B cell (primary cell): ENCODE measurements around the gene FOXK1. TPM values are rescaled to one million over a fixed set of nuclear protein-coding genes. Genes with fewer than 3 reads are reported as not detected.

Experiments used
- ATAC-seq: fragments of 200-7000 bp; cut with Tn5 transposase; one replicate; pipeline ENCODE4 v1.10.0; 2021; ENCODE audit warnings: low read depth, mild to moderate bottlenecking, moderate number of reproducible peaks, moderate library complexity
- CTCF ChIA-PET: fragments of 350-600 bp; sonication (Branson Sonifier 250); formaldehyde crosslinking; loops from one replicate; lab custom pipeline; 2021; ENCODE audit warnings: antibody characterized with exemption, inconsistent platforms; lab: Charles Lee
- POLR2A ChIA-PET: fragments of 350-600 bp; sonication (Branson Sonifier 250); formaldehyde crosslinking; loops from one replicate; lab custom pipeline; 2021; ENCODE audit warnings: antibody characterized with exemption; lab: Charles Lee
- DNase-seq: peaks from one replicate; pipeline ENCODE4 v3.0.0; 2013
- H2AFZ ChIP-seq: 2 replicates; pipeline ENCODE4 v1.6.1; 2012; ENCODE audit warnings: mild to moderate bottlenecking, low read depth, low read length; ENCODE audit not compliant: insufficient read depth, poor library complexity, severe bottlenecking
- H3K27ac ChIP-seq, 2 donors: 1 replicate in 1 of 2; 2 replicates in 1 of 2; pipeline ENCODE4 v1.5.1; 2012 to 2013; ENCODE audit warnings: low read length in 2 of 2, mild to moderate bottlenecking in 2 of 2, moderate library complexity in 1 of 2
- H3K27me3 ChIP-seq, 4 experiments: fragments of 200-600 bp in 1 of 4; sonication (generic) in 1 of 4; replicated peaks in 1 of 4; 1 replicate in 2 of 4; 2 replicates in 2 of 4; pipeline versions ENCODE4 v1.6.1 to v1.7.0; 2013 to 2016; ENCODE audit warnings: low read length in 3 of 4, mild to moderate bottlenecking in 2 of 4, mixed read lengths in 1 of 4, moderate library complexity in 1 of 4; ENCODE audit not compliant: insufficient read depth in 4 of 4, control insufficient read depth in 3 of 4; ENCODE audit errors: control extremely low read depth in 1 of 4
- H3K36me3 ChIP-seq, 2 experiments: replicated peaks in 1 of 2; 1 replicate in 1 of 2; 2 replicates in 1 of 2; pipeline versions ENCODE4 v1.6.1 to v1.7.1; 2013; ENCODE audit warnings: low read length in 1 of 2; ENCODE audit not compliant: insufficient read depth in 2 of 2, control insufficient read depth in 1 of 2; ENCODE audit errors: control extremely low read depth in 1 of 2, extremely low read depth in 1 of 2
- H3K4me1 ChIP-seq, 2 donors: fragments of 200-600 bp in 1 of 2; sonication (generic) in 1 of 2; 1 replicate in 1 of 2; 2 replicates in 1 of 2; pipeline versions ENCODE4 v1.5.1 to v1.6.1; 2013 to 2017; ENCODE audit warnings: low read length in 2 of 2; ENCODE audit not compliant: control insufficient read depth in 2 of 2, insufficient read depth in 2 of 2
- H3K4me2 ChIP-seq: replicated peaks from 2 replicates; pipeline ENCODE3; 2012; ENCODE audit warnings: mild to moderate bottlenecking, low read depth, low read length; ENCODE audit not compliant: poor library complexity, severe bottlenecking
- H3K4me3 ChIP-seq, 5 experiments: fragments of 200-600 bp in 1 of 5; sonication (generic) in 1 of 5; 1 replicate in 3 of 5; 2 replicates in 2 of 5; pipeline versions ENCODE4 v1.5.1 to v1.7.0; 2011 to 2016; ENCODE audit warnings: low read length in 4 of 5, mild to moderate bottlenecking in 4 of 5, low read depth in 2 of 5, control low read depth in 1 of 5, moderate library complexity in 1 of 5; ENCODE audit not compliant: insufficient read depth in 1 of 5; ENCODE audit errors: control extremely low read depth in 1 of 5, extremely low read depth in 1 of 5
- H3K79me2 ChIP-seq: fragments of 200-600 bp; sonication (generic); one replicate; pipeline ENCODE4 v1.6.0; 2016; ENCODE audit warnings: low read length; ENCODE audit not compliant: control insufficient read depth, insufficient read depth
- H3K9ac ChIP-seq: fragments of 200-600 bp; sonication (generic); 2 replicates; pipeline ENCODE4 v1.6.1; 2017; ENCODE audit warnings: mild to moderate bottlenecking, low read length, moderate library complexity
- H3K9me3 ChIP-seq, 3 donors: one replicate each; pipeline versions ENCODE4 v1.6.1 to v1.7.1; 2013; ENCODE audit warnings: low read length in 2 of 3; ENCODE audit not compliant: control insufficient read depth in 2 of 3, insufficient read depth in 1 of 3; ENCODE audit errors: control extremely low read depth in 1 of 3
- H4K20me1 ChIP-seq: 2 replicates; pipeline ENCODE4 v1.6.0; 2012; ENCODE audit warnings: mild to moderate bottlenecking, low read length; ENCODE audit not compliant: insufficient read depth, control insufficient read depth, poor library complexity, severe bottlenecking
- H3K27ac Mint-ChIP-seq: one replicate; pipeline ENCODE4 v1.8.0; 2021; ENCODE audit warnings: mixed read lengths
- H3K27me3 Mint-ChIP-seq: one replicate; pipeline ENCODE4 v1.8.0; 2021; ENCODE audit warnings: mixed read lengths
- H3K4me1 Mint-ChIP-seq: one replicate; pipeline ENCODE4 v1.8.0; 2021; ENCODE audit warnings: mixed read lengths
- H3K4me3 Mint-ChIP-seq: one replicate; pipeline ENCODE4 v1.8.0; 2021; ENCODE audit warnings: mixed read lengths
- H3K9me3 Mint-ChIP-seq: one replicate; pipeline ENCODE4 v1.8.0; 2022; ENCODE audit warnings: mixed read lengths; ENCODE audit not compliant: insufficient read depth
- CTCF ChIP-seq: fragments of 200-600 bp; IDR thresholded peaks from one replicate; pipeline ENCODE4 v1.8.0; 2022; ENCODE audit warnings: antibody characterized with exemption, mild to moderate bottlenecking
- EZH2 ChIP-seq: IDR thresholded peaks from 2 replicates; pipeline ENCODE4 v1.6.1; 2012; ENCODE audit warnings: borderline replicate concordance, low read depth, mild to moderate bottlenecking, moderate library complexity, low read length; ENCODE audit not compliant: insufficient read depth, poor library complexity, severe bottlenecking
- WGBS: methylation state at CpG from one replicate; pipeline ENCODE4 v1.1.5; 2013; ENCODE audit warnings: missing lambda C conversion rate; ENCODE audit not compliant: insufficient coverage; 5-methylcytosine and 5-hydroxymethylcytosine counted together
- intact Hi-C: fragments of 100-400 bp; cut with micrococcal nuclease; formaldehyde crosslinking; loops from one replicate; pipeline ENCODE4 v1.10.0; 2022
- polyA plus RNA-seq: library from polyadenylated mRNA; depleted of rRNA; stranded (reverse); fragments of >200 nt; gene quantifications from 2 replicates; pipeline ENCODE4 v1.2.3, GENCODE V29; 2012
- total RNA-seq, 2 donors: library from RNA; stranded (reverse); fragments of 120-200 nt in 1 of 2; gene quantifications; 1 replicate in 1 of 2; 2 replicates in 1 of 2; pipeline versions ENCODE4 v1.2.3 to v1.2.4, GENCODE V29; 2013 to 2022

FOXK1 gene
- total and polyA plus RNA-seq, 2 donors (not counting 1 experiment from before 2014, with no cell fraction given): 17.9 to 56.2 TPM

- Histone ChIP-seq H4K20me1 (peaks cover 16% of the 10 kb centered on the region), H3K4me2 (peak overlapping the region; percentile 85), H3K9me3 (no peaks in the 10 kb centered on the region), H3K27ac (peak overlapping the region; percentile 70 to 78), H3K27me3 (no peaks in the 10 kb centered on the region), H3K4me3 (peak overlapping the region; percentile 36 to 76 (median 55)), H3K9ac (peak overlapping the region; percentile 58), H2AFZ (peak overlapping the region; percentile 37), H3K36me3 (peaks cover 0 to 32% of the 10 kb centered on the region in 2 experiments), H3K4me1 (peaks cover 17 to 42% of the 10 kb centered on the region in 2 donors), H3K79me2 (peaks cover 64% of the 10 kb centered on the region)
- peak; percentile 53 for DNase-seq
- WGBS: 83% methylated on average over 7 of the region's 12 CpGs
- Mint-ChIP-seq H3K9me3 (no peaks in the 10 kb centered on the region), H3K27me3 (no peaks in the 10 kb centered on the region), H3K27ac (peak overlapping the region; percentile 95), H3K4me3 (peak overlapping the region; percentile 82), H3K4me1 (peaks cover 46% of the 10 kb centered on the region)
- ChIA-PET POLR2A (interaction anchor here (1.3 to 1.8 kb wide), 2 partner anchors 29 to 104 kb away, joined by 6 to 10 read pairs; partner anchors contain the start of gene AP5Z1), CTCF (interaction anchor here (0.7 to 2.6 kb wide), 6 partner anchors 8 to 135 kb away, joined by 3 to 8 read pairs (median 4); no protein-coding TSS in a partner anchor)
- no peak for ATAC-seq
- intact Hi-C loops: loop anchor here (1.0 kb wide), 2 partner anchors 20 to 29 kb away; partner anchors contain the start of gene AP5Z1
- no peak for TF ChIP-seq EZH2
- TF ChIP-seq CTCF: no peak
Measured at GRCh38 chr7:4745971-4746919, 64.2 kb downstream of the FOXK1 start.
